Activated naive CD8-positive, alpha-beta T cell treated with anti-CD3 and anti-CD28 coated beads, Interleukin-2, amount 50 U/mL, for 24 hours (primary cell): ENCODE results near the gene CYP27C1.

Experiments
- ATAC-seq: fragments of 150-1000 bp; cut with Tn5 transposase; one replicate; pipeline ENCODE4 v1.10.0; 2021
- DNase-seq: peaks from one replicate; pipeline ENCODE4 v3.0.0; 2021
- H3K27ac Mint-ChIP-seq: one replicate; pipeline ENCODE4 v1.8.0; 2021; ENCODE audit warnings: mild to moderate bottlenecking, mixed read lengths
- H3K27me3 Mint-ChIP-seq: one replicate; pipeline ENCODE4 v1.8.0; 2021; ENCODE audit warnings: mixed read lengths
- H3K36me3 Mint-ChIP-seq: one replicate; pipeline ENCODE4 v1.8.0; 2021; ENCODE audit warnings: low read depth, mixed read lengths
- H3K4me1 Mint-ChIP-seq: one replicate; pipeline ENCODE4 v1.8.0; 2021; ENCODE audit warnings: mixed read lengths
- H3K4me3 Mint-ChIP-seq: one replicate; pipeline ENCODE4 v1.8.0; 2021; ENCODE audit warnings: mild to moderate bottlenecking, moderate library complexity, mixed read lengths
- H3K9me3 Mint-ChIP-seq: one replicate; pipeline ENCODE4 v1.8.0; 2021; ENCODE audit warnings: mixed read lengths

Gene CYP27C1

GRCh38 chr2:127191331-127192219, 28.5 kb downstream of the CYP27C1 start:
- Mint-ChIP-seq H3K27ac (no peak overlapping the region), H3K9me3 (peaks cover 3% of the 10 kb centered on the region), H3K27me3 (peaks cover 10% of the 10 kb centered on the region), H3K4me1 (no peaks in the 10 kb centered on the region), H3K36me3 (no peaks in the 10 kb centered on the region), H3K4me3 (no peak overlapping the region)
- no peak for ATAC-seq
- no peak for DNase-seq

GRCh38 chr2:127188797-127189196, 31.3 kb downstream of the CYP27C1 start:
- ATAC-seq, result no peak

GRCh38 chr2:127187831-127188230, 32.3 kb downstream of the CYP27C1 start:
- Mint-ChIP-seq H3K36me3 (no peaks in the 10 kb centered on the region), H3K9me3 (peaks cover 3% of the 10 kb centered on the region), H3K27me3 (peaks cover 15% of the 10 kb centered on the region), H3K27ac (no peak overlapping the region), H3K4me3 (no peak overlapping the region), H3K4me1 (peaks cover 3% of the 10 kb centered on the region)
- no peak for ATAC-seq
- DNase-seq, result no peak

More at GRCh38 chr2:127188797-127189196, 31.3 kb downstream of the CYP27C1 start:
- Mint-ChIP-seq H3K4me1 (peaks cover 3% of the 10 kb centered on the region), H3K27ac (no peak overlapping the region), H3K9me3 (peaks cover 3% of the 10 kb centered on the region), H3K4me3 (no peak overlapping the region), H3K27me3 (peaks cover 15% of the 10 kb centered on the region), H3K36me3 (no peaks in the 10 kb centered on the region)
- no peak for DNase-seq

- Mint-ChIP-seq H3K27me3 (peaks cover 15% of the 10 kb centered on the region), H3K27ac (no peak overlapping the region), H3K36me3 (no peaks in the 10 kb centered on the region), H3K4me1 (peaks cover 3% of the 10 kb centered on the region), H3K4me3 (no peak overlapping the region), H3K9me3 (peaks cover 3% of the 10 kb centered on the region)
- no peak for DNase-seq
- no peak for ATAC-seq
These were observed 32.9 kb downstream of the CYP27C1 start for GRCh38 chr2:127187081-127187775.

- peaks cover 3% of the 10 kb centered on the region for H3K4me1 Mint-ChIP-seq
- H3K27ac Mint-ChIP-seq, result no peak overlapping the region
- DNase-seq (no peak), ATAC-seq (no peak)
- no peak overlapping the region for H3K4me3 Mint-ChIP-seq
- peaks cover 15% of the 10 kb centered on the region for H3K27me3 Mint-ChIP-seq
- peaks cover 5% of the 10 kb centered on the region for H3K9me3 Mint-ChIP-seq
- H3K36me3 Mint-ChIP-seq, result peaks cover under 1% of the 10 kb centered on the region
These were observed 34.4 kb downstream of the CYP27C1 start for GRCh38 chr2:127185705-127186104.

GRCh38 chr2:127185093-127185492, 35.0 kb downstream of the CYP27C1 start:
- DNase-seq, result peak; percentile 23
- peak; percentile 71 for ATAC-seq
- Mint-ChIP-seq H3K9me3 (peaks cover 10% of the 10 kb centered on the region), H3K4me3 (no peak overlapping the region), H3K27ac (no peak overlapping the region), H3K36me3 (peaks cover 2% of the 10 kb centered on the region), H3K27me3 (peaks cover 15% of the 10 kb centered on the region), H3K4me1 (peaks cover 3% of the 10 kb centered on the region)

- ATAC-seq, result no peak
- Mint-ChIP-seq H3K9me3 (peaks cover 12% of the 10 kb centered on the region), H3K4me3 (no peak overlapping the region), H3K4me1 (peaks cover 3% of the 10 kb centered on the region), H3K36me3 (peaks cover 2% of the 10 kb centered on the region), H3K27me3 (peaks cover 13% of the 10 kb centered on the region), H3K27ac (no peak overlapping the region)
- no peak for DNase-seq
These were observed 36.3 kb downstream of the CYP27C1 start for GRCh38 chr2:127183771-127184170.

- ATAC-seq, result no peak
- peaks cover 3% of the 10 kb centered on the region for H3K4me1 Mint-ChIP-seq
- H3K9me3 Mint-ChIP-seq, result peaks cover 12% of the 10 kb centered on the region
- H3K4me3 Mint-ChIP-seq, result no peak overlapping the region
- H3K27me3 Mint-ChIP-seq, result peaks cover 6% of the 10 kb centered on the region
- peaks cover 2% of the 10 kb centered on the region for H3K36me3 Mint-ChIP-seq
- no peak for DNase-seq
- H3K27ac Mint-ChIP-seq, result no peak overlapping the region
These were observed 37.3 kb downstream of the CYP27C1 start for GRCh38 chr2:127182626-127183458.

GRCh38 chr2:127181851-127182250, 38.2 kb downstream of the CYP27C1 start:
- ATAC-seq (no peak), DNase-seq (no peak)
- H3K27me3 Mint-ChIP-seq, result peaks cover 6% of the 10 kb centered on the region
- peaks cover 2% of the 10 kb centered on the region for H3K36me3 Mint-ChIP-seq
- H3K9me3 Mint-ChIP-seq, result peaks cover 12% of the 10 kb centered on the region
- H3K4me3 Mint-ChIP-seq, result no peak overlapping the region
- no peak overlapping the region for H3K27ac Mint-ChIP-seq
- H3K4me1 Mint-ChIP-seq, result peaks cover 3% of the 10 kb centered on the region

- peaks cover 12% of the 10 kb centered on the region for H3K9me3 Mint-ChIP-seq
- no peak overlapping the region for H3K4me3 Mint-ChIP-seq
- H3K4me1 Mint-ChIP-seq, result no peaks in the 10 kb centered on the region
- DNase-seq (no peak), ATAC-seq (no peak)
- peaks cover 2% of the 10 kb centered on the region for H3K36me3 Mint-ChIP-seq
- no peak overlapping the region for H3K27ac Mint-ChIP-seq
- no peaks in the 10 kb centered on the region for H3K27me3 Mint-ChIP-seq
These were observed 40.3 kb downstream of the CYP27C1 start for GRCh38 chr2:127179766-127180165.

- Mint-ChIP-seq H3K27ac (no peak overlapping the region), H3K36me3 (peaks cover 2% of the 10 kb centered on the region), H3K9me3 (peaks cover 12% of the 10 kb centered on the region), H3K4me3 (no peak overlapping the region), H3K27me3 (no peaks in the 10 kb centered on the region), H3K4me1 (no peaks in the 10 kb centered on the region)
- no peak for DNase-seq
- ATAC-seq, result no peak
These were observed 42.4 kb downstream of the CYP27C1 start for GRCh38 chr2:127177617-127178263.

GRCh38 chr2:127176371-127177311, 43.5 kb downstream of the CYP27C1 start:
- DNase-seq (no peak), ATAC-seq (peak; percentile 15)
- Mint-ChIP-seq H3K4me1 (no peaks in the 10 kb centered on the region), H3K36me3 (peaks cover 2% of the 10 kb centered on the region), H3K9me3 (peaks cover 12% of the 10 kb centered on the region), H3K27ac (no peak overlapping the region), H3K27me3 (no peaks in the 10 kb centered on the region), H3K4me3 (no peak overlapping the region)

- no peak overlapping the region for H3K27ac Mint-ChIP-seq
- no peaks in the 10 kb centered on the region for H3K4me1 Mint-ChIP-seq
- ATAC-seq (no peak), DNase-seq (no peak)
- no peak overlapping the region for H3K4me3 Mint-ChIP-seq
- H3K9me3 Mint-ChIP-seq, result peaks cover 11% of the 10 kb centered on the region
- no peaks in the 10 kb centered on the region for H3K27me3 Mint-ChIP-seq
- peaks cover 2% of the 10 kb centered on the region for H3K36me3 Mint-ChIP-seq
These were observed 44.2 kb downstream of the CYP27C1 start for GRCh38 chr2:127175751-127176354.
